Mucosa of descending colon (tissue), 3 donors: Measurements from ENCODE around the gene CXCL11. TPM values are rescaled to one million over a fixed set of nuclear protein-coding genes. Genes with fewer than 3 reads are reported as not detected.
A peak's percentile ranks its signal among the peaks of the same experiment; 100 is the strongest.

Experiments used
- ATAC-seq: fragments of 200-7000 bp; cut with Tn5 transposase; one replicate; pipeline ENCODE4 v1.9.1; 2020; ENCODE audit warnings: mild to moderate bottlenecking, moderate library complexity
- DNase-seq, 3 donors: peaks; one replicate each; pipeline ENCODE4 v3.0.0-alpha.2; 2020
- H3K36me3 ChIP-seq: fragments of 200-600 bp; one replicate; pipeline ENCODE4 v1.8.0; 2021; ENCODE audit warnings: low read depth, mild to moderate bottlenecking
- H3K4me1 ChIP-seq: fragments of 200-600 bp; one replicate; pipeline ENCODE4 v1.8.0; 2021; ENCODE audit warnings: low read depth, mild to moderate bottlenecking
- H3K4me3 ChIP-seq: fragments of 200-600 bp; one replicate; pipeline ENCODE4 v1.8.0; 2021; ENCODE audit warnings: mild to moderate bottlenecking
- H3K9me3 ChIP-seq: fragments of 200-600 bp; one replicate; pipeline ENCODE4 v1.8.0; 2021; ENCODE audit warnings: mild to moderate bottlenecking
- intact Hi-C, 2 donors: fragments of 100-400 bp; cut with DNase I in 1 of 2; cut with micrococcal nuclease in 1 of 2; formaldehyde crosslinking; loops; one replicate each; pipeline versions ENCODE4 v1.11.0 to v1.11.1; 2022; cut with DNase I, micrococcal nuclease
- total RNA-seq, 3 donors: library from RNA; stranded (reverse); fragmentation: NEBNext Ultra II Directional in 2 of 3; extraction: Animal tissue kit (Norgen Biotek cat#: 25700) in 2 of 3; gene quantifications; one replicate each; pipeline versions ENCODE4 v1.2.1 to v1.2.4, GENCODE V29; 2021 to 2023
- TF ChIP-seq, protein P1 (sequence below): fragments of 200-600 bp; IDR thresholded peaks from one replicate; pipeline ENCODE4 v1.8.0; 2022; ENCODE audit warnings: antibody characterized with exemption, mild to moderate bottlenecking
- donor health status: DM: no; HTN: no; CAD: no; lungs with moderate emphysema.
- donor health status: DM: no; HTN: no; CAD: no.
- donor health status: DM: no; HTN: yes; CAD: no.

Gene CXCL11
- total RNA-seq, 3 donors from 2014 or later: 0.19 to 0.72 TPM; not detected in 1

DNA sequence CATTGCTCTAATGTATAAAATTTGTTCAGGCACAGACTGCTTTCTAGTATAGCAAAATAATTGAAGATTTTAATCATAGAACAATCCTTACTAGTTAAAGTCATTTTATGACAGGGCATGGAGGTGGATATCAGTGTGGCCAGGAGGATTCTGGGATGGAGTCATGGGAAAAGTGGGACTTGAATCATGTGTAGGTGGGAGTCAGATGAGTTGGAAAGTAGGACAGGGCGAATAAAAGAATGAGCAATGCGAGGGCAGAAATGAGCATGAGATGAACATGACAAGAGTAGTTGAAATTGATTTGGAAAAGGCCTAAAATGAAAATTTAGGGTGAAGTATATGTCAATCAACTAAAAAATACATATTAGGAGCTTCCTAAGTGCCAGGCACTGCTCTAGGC lies 37.9 kb downstream of the CXCL11 start:
- Histone ChIP-seq H3K4me3 (no peak overlapping the region), H3K9me3 (no peaks in the 10 kb centered on the region), H3K36me3 (no peaks in the 10 kb centered on the region), H3K4me1 (peaks cover 8% of the 10 kb centered on the region)
- intact Hi-C loops: loop anchor here (5.0 kb wide), 1 partner anchor 69 kb away; no protein-coding TSS in a partner anchor
- TF ChIP-seq, protein P1, sequence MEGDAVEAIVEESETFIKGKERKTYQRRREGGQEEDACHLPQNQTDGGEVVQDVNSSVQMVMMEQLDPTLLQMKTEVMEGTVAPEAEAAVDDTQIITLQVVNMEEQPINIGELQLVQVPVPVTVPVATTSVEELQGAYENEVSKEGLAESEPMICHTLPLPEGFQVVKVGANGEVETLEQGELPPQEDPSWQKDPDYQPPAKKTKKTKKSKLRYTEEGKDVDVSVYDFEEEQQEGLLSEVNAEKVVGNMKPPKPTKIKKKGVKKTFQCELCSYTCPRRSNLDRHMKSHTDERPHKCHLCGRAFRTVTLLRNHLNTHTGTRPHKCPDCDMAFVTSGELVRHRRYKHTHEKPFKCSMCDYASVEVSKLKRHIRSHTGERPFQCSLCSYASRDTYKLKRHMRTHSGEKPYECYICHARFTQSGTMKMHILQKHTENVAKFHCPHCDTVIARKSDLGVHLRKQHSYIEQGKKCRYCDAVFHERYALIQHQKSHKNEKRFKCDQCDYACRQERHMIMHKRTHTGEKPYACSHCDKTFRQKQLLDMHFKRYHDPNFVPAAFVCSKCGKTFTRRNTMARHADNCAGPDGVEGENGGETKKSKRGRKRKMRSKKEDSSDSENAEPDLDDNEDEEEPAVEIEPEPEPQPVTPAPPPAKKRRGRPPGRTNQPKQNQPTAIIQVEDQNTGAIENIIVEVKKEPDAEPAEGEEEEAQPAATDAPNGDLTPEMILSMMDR: no peak
- no peak for DNase-seq
- ATAC-seq: no peak

DNA sequence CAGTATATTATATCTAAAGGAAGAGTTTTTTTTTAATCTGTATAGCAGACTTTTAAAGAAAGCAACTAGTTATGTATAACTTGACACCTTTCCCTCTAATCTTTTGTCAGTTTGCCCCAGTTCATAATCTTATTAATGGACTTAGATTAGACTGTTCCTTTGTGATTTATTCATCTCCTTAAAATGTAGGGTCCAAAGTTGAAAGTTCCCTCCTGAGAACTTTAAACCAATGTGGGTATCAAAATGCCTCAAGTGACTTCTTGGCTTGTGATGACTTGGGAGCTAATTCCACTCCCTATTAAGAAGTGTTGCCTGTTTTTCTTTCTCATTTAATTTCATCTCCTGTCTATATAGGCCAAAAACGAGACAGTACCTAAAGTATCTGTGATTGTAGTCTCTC lies 38.8 kb downstream of the CXCL11 start:
- Histone ChIP-seq H3K4me3 (no peak overlapping the region), H3K4me1 (peaks cover 8% of the 10 kb centered on the region), H3K9me3 (no peaks in the 10 kb centered on the region), H3K36me3 (no peaks in the 10 kb centered on the region)
- no peak for ATAC-seq
- no peak for DNase-seq
- TF ChIP-seq, protein P1: no peak
- intact Hi-C loops: loop anchor here (5.0 kb wide), 1 partner anchor 70 kb away; no protein-coding TSS in a partner anchor

DNA sequence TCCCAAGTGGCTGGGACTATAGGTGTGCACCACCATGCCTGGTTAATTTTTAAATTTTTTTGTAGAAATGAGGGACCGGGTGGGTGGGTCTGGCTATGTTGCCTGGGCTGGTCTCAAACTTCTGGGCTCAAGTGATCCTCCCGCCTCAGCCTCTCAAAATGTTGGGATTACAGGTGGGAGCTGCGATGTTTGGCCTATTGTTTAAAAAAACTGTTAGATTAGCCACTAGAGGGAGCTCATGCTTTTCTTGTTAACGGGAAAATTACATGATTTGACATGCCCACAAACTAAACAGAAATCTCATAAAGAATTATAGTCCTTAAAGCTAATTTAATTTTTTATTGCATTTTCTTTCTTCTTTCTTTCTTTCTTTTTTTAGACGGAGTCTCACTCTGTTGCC lies 40.1 kb downstream of the CXCL11 start:
- peak in 1 of 3 donors; percentile 16 for DNase-seq
- Histone ChIP-seq H3K36me3 (no peaks in the 10 kb centered on the region), H3K9me3 (no peaks in the 10 kb centered on the region), H3K4me3 (no peak overlapping the region), H3K4me1 (peaks cover 8% of the 10 kb centered on the region)
- TF ChIP-seq, protein P1: no peak
- ATAC-seq: peak; percentile 60
- intact Hi-C loops: loop anchor here (5.0 kb wide), 1 partner anchor 72 kb away; no protein-coding TSS in a partner anchor

DNA sequence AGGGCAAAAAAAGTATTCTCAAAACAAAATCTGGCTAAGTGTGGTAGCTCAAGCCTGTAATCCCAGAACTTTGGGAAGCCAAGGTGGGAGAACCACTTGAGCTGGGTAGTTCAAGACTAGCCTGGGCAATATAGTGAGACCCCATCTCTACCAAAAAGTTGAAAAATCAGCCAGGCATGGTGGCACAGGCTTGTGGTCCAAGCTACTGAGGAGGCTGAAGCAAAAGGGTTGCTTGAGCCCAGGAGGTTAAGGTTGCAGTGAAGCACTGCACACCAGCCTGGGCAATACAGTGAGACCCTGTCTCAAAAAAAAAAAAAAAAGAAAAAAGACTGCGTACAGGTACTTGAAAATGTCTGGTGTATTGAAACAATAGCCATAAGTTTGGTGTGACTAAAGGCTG lies 43.4 kb downstream of the CXCL11 start:
- H3K36me3 ChIP-seq: no peaks in the 10 kb centered on the region
- intact Hi-C loops: no loop called here
- H3K9me3 ChIP-seq: no peaks in the 10 kb centered on the region
- TF ChIP-seq, protein P1: no peak
- DNase-seq: no peak
- no peak for ATAC-seq
- no peak overlapping the region for H3K4me3 ChIP-seq
- H3K4me1 ChIP-seq: peaks cover 21% of the 10 kb centered on the region

DNA sequence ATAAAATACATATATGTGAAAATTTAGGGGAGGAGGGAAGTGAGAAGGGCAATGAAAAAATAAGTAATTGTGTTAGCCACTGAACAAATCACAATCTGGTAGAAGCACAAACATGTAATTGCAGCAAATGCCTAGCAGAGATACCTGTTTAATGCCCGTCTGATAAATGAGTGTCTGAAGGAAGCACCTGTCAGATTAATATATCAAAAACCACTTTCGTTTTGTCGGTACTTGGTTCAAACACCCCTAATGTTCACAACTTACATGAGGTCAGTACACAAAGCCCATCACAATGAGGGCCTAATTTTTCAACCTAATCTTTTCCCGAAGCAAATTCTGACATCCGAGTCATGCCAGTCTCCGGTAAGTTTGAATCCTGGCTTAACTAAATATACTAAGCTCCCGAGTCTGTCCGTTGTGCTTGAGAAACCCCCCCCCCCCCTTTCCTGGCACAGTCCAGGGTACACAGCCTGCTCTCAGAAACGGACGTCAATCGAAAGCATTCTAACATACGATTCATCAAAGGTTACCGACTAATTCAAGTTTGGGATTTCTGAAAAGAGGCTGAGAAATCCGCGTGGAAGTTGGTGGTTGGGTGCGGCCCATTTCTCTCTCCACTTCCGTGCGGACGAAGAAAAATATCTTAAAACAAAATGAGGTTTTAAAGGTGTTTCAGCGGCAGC lies 45.9 kb downstream of the CXCL11 start:
- no peaks in the 10 kb centered on the region for H3K9me3 ChIP-seq
- intact Hi-C loops: no loop called here
- DNase-seq: no peak
- TF ChIP-seq, protein P1: no peak
- peaks cover 13% of the 10 kb centered on the region for H3K4me1 ChIP-seq
- peak overlapping the region; percentile 87 for H3K4me3 ChIP-seq
- H3K36me3 ChIP-seq: no peaks in the 10 kb centered on the region
- ATAC-seq: peak; percentile 19
